HepG2 (cell line): ENCODE results near the gene TSSK3. TPM values are rescaled to one million over a fixed set of nuclear protein-coding genes. Genes with fewer than 3 reads are reported as not detected.
A peak's percentile ranks its signal among the peaks of the same experiment; 100 is the strongest.

Experiments
- HOXA9 ChIP-seq: sonication (generic); formaldehyde crosslinking; IDR thresholded peaks from 2 replicates; pipeline ENCODE4 v1.8.1; 2022; ENCODE audit warnings: missing genetic modification reagents, mild to moderate bottlenecking, moderate library complexity, borderline replicate concordance
- LCORL ChIP-seq, 2 experiments: fragments of 450-650 bp in 1 of 2; sonication (generic) in 1 of 2; formaldehyde crosslinking in 1 of 2; IDR thresholded peaks; 2 replicates each; pipeline versions ENCODE4 v1.5.0 to v1.6.1; 2017 to 2020; ENCODE audit warnings: antibody characterized with exemption in 1 of 2, missing genetic modification reagents in 1 of 2
- MIER2 ChIP-seq: IDR thresholded peaks from 2 replicates; pipeline ENCODE4 v1.6.1; 2016; ENCODE audit warnings: missing biosample characterization, missing genetic modification reagents
- PTBP1 ChIP-seq: fragments of 200-400 bp; formaldehyde crosslinking; IDR thresholded peaks from 2 replicates; pipeline ENCODE4 v1.6.1; 2018; ENCODE audit warnings: low read length, low read depth; ENCODE audit not compliant: poor library complexity, severe bottlenecking
- RXRB ChIP-seq: IDR thresholded peaks from 2 replicates; pipeline ENCODE4 v1.6.1; 2016; ENCODE audit warnings: borderline replicate concordance, missing genetic modification reagents, missing compliant biosample characterization
- USF2 ChIP-seq, 2 experiments: sonication (generic) in 1 of 2; formaldehyde crosslinking in 1 of 2; IDR thresholded peaks; 2 replicates each; pipeline versions ENCODE4 v1.5.1 to v1.6.1; 2011 to 2020; ENCODE audit warnings: borderline replicate concordance in 1 of 2, low read depth in 1 of 2, low read length in 1 of 2, mild to moderate bottlenecking in 1 of 2, missing genetic modification reagents in 1 of 2, moderate library complexity in 1 of 2
- ZNF205 ChIP-seq: IDR thresholded peaks from 2 replicates; pipeline ENCODE4 v1.6.1; 2018; ENCODE audit warnings: missing biosample characterization, missing genetic modification reagents
- polyA plus RNA-seq, 8 experiments: library from polyadenylated mRNA; depleted of rRNA in 3 of 8; stranded (reverse) in 7 of 8; unstranded in 1 of 8; fragments of >200 nt; fragmentation: Illumina TruSeq in 4 of 8; extraction: Trizol in 4 of 8; gene quantifications; 2 replicates each; pipeline versions ENCODE4 v1.2.1 to v1.2.3, GENCODE V29; 2011 to 2016; ENCODE audit warnings: low read depth in 4 of 8, missing spikeins in 1 of 8, mixed read lengths in 1 of 8; ENCODE audit not compliant: insufficient read depth in 1 of 8
- total RNA-seq, 5 experiments: library from RNA; depleted of rRNA; stranded (reverse); fragments of >200 nt; fragmentation: Illumina TruSeq; extraction: Trizol; gene quantifications; 2 replicates each; pipeline ENCODE4 v1.2.3, GENCODE V29; 2016; ENCODE audit warnings: low read depth in 1 of 5
- TF ChIP-seq, protein P1 (sequence below): sonication (generic); formaldehyde crosslinking; IDR thresholded peaks from 2 replicates; pipeline ENCODE4 v1.5.1; 2020; ENCODE audit warnings: missing genetic modification reagents, mild to moderate bottlenecking, borderline replicate concordance
- TF ChIP-seq, protein P2 (sequence below): sonication (generic); formaldehyde crosslinking; IDR thresholded peaks from 2 replicates; pipeline ENCODE4 v1.5.0; 2020; ENCODE audit warnings: mild to moderate bottlenecking, missing genetic modification reagents, moderate library complexity
- TF ChIP-seq, protein P3 (sequence below): sonication (generic); formaldehyde crosslinking; IDR thresholded peaks from 2 replicates; pipeline ENCODE4 v1.4.0; 2020; ENCODE audit warnings: mild to moderate bottlenecking, missing genetic modification reagents, borderline replicate concordance
- TF ChIP-seq, protein P4 (sequence below): sonication (generic); formaldehyde crosslinking; IDR thresholded peaks from 2 replicates; pipeline ENCODE4 v1.5.1; 2020; ENCODE audit warnings: mild to moderate bottlenecking, moderate library complexity, missing genetic modification reagents
- TF ChIP-seq, protein P5 (sequence below): sonication (generic); formaldehyde crosslinking; IDR thresholded peaks from 2 replicates; pipeline ENCODE4 v1.9.0; 2022; ENCODE audit warnings: missing genetic modification reagents, mild to moderate bottlenecking, borderline replicate concordance

The TSSK3 gene
- total and polyA plus RNA-seq, 2 of the 13 experiments (the other 11 are each of a cell fraction or from before 2014, with no cell fraction given), result 1.0 to 1.1 TPM

- TF ChIP-seq, protein P1, sequence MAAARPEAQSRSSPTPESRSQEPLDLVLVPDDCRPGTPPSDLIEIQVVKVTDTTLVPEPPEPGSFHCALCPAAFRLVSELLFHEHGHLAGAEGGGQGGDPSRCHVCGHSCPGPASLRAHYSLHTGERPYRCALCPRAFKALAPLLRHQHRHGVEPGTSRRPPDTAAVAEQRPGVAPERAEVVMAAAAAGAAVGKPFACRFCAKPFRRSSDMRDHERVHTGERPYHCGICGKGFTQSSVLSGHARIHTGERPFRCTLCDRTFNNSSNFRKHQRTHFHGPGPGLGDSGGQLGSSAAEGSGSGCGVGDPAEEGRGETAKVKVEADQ (CRISPR knock-in tag), result no peak
- TF ChIP-seq, protein P2, sequence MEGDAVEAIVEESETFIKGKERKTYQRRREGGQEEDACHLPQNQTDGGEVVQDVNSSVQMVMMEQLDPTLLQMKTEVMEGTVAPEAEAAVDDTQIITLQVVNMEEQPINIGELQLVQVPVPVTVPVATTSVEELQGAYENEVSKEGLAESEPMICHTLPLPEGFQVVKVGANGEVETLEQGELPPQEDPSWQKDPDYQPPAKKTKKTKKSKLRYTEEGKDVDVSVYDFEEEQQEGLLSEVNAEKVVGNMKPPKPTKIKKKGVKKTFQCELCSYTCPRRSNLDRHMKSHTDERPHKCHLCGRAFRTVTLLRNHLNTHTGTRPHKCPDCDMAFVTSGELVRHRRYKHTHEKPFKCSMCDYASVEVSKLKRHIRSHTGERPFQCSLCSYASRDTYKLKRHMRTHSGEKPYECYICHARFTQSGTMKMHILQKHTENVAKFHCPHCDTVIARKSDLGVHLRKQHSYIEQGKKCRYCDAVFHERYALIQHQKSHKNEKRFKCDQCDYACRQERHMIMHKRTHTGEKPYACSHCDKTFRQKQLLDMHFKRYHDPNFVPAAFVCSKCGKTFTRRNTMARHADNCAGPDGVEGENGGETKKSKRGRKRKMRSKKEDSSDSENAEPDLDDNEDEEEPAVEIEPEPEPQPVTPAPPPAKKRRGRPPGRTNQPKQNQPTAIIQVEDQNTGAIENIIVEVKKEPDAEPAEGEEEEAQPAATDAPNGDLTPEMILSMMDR (CRISPR knock-in tag), result peak; percentile 89
- TF ChIP-seq LCORL (IDR thresholded peaks at IDR 0.05) (no peak), LCORL (CRISPR knock-in tag; IDR thresholded peaks at IDR 0.05) (peak; percentile 11; the same call in 1 of the 2 replicates), PTBP1 (no peak), USF2 (IDR thresholded peaks at IDR 0.05; ENCODE audit: low read depth, low read length) (no peak), USF2 (CRISPR knock-in tag; IDR thresholded peaks at IDR 0.05; ENCODE audit: borderline replicate concordance) (no peak), ZNF205 (CRISPR knock-in tag) (peak; percentile 43; the same call in 1 of the 2 replicates), HOXA9 (CRISPR knock-in tag) (no peak), RXRB (peak; percentile 11; the same call in 1 of the 2 replicates), MIER2 (no peak)
- TF ChIP-seq, protein P3, sequence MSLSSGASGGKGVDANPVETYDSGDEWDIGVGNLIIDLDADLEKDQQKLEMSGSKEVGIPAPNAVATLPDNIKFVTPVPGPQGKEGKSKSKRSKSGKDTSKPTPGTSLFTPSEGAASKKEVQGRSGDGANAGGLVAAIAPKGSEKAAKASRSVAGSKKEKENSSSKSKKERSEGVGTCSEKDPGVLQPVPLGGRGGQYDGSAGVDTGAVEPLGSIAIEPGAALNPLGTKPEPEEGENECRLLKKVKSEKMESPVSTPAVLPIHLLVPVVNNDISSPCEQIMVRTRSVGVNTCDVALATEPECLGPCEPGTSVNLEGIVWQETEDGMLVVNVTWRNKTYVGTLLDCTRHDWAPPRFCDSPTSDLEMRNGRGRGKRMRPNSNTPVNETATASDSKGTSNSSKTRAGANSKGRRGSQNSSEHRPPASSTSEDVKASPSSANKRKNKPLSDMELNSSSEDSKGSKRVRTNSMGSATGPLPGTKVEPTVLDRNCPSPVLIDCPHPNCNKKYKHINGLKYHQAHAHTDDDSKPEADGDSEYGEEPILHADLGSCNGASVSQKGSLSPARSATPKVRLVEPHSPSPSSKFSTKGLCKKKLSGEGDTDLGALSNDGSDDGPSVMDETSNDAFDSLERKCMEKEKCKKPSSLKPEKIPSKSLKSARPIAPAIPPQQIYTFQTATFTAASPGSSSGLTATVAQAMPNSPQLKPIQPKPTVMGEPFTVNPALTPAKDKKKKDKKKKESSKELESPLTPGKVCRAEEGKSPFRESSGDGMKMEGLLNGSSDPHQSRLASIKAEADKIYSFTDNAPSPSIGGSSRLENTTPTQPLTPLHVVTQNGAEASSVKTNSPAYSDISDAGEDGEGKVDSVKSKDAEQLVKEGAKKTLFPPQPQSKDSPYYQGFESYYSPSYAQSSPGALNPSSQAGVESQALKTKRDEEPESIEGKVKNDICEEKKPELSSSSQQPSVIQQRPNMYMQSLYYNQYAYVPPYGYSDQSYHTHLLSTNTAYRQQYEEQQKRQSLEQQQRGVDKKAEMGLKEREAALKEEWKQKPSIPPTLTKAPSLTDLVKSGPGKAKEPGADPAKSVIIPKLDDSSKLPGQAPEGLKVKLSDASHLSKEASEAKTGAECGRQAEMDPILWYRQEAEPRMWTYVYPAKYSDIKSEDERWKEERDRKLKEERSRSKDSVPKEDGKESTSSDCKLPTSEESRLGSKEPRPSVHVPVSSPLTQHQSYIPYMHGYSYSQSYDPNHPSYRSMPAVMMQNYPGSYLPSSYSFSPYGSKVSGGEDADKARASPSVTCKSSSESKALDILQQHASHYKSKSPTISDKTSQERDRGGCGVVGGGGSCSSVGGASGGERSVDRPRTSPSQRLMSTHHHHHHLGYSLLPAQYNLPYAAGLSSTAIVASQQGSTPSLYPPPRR (CRISPR knock-in tag), result no peak
- TF ChIP-seq, protein P4, sequence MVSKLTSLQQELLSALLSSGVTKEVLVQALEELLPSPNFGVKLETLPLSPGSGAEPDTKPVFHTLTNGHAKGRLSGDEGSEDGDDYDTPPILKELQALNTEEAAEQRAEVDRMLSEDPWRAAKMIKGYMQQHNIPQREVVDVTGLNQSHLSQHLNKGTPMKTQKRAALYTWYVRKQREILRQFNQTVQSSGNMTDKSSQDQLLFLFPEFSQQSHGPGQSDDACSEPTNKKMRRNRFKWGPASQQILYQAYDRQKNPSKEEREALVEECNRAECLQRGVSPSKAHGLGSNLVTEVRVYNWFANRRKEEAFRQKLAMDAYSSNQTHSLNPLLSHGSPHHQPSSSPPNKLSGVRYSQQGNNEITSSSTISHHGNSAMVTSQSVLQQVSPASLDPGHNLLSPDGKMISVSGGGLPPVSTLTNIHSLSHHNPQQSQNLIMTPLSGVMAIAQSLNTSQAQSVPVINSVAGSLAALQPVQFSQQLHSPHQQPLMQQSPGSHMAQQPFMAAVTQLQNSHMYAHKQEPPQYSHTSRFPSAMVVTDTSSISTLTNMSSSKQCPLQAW (CRISPR knock-in tag), result peak; percentile 64; the same call in 1 of the 2 replicates
- TF ChIP-seq, protein P5, sequence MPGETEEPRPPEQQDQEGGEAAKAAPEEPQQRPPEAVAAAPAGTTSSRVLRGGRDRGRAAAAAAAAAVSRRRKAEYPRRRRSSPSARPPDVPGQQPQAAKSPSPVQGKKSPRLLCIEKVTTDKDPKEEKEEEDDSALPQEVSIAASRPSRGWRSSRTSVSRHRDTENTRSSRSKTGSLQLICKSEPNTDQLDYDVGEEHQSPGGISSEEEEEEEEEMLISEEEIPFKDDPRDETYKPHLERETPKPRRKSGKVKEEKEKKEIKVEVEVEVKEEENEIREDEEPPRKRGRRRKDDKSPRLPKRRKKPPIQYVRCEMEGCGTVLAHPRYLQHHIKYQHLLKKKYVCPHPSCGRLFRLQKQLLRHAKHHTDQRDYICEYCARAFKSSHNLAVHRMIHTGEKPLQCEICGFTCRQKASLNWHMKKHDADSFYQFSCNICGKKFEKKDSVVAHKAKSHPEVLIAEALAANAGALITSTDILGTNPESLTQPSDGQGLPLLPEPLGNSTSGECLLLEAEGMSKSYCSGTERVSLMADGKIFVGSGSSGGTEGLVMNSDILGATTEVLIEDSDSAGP (CRISPR knock-in tag), result peak; percentile 44; the same call in 1 of the 2 replicates
These were observed 38.7 kb downstream of the TSSK3 start (continued) for GRCh38 chr1:32400876-32401631.
